Peyer's patch (tissue), 4 donors: ENCODE measurements around the gene TMEM266. TPM values are rescaled to one million over a fixed set of nuclear protein-coding genes. Genes with fewer than 3 reads are reported as not detected.

ENCODE experiments used
- DNase-seq, 3 donors: peaks; one replicate each; pipeline ENCODE4 v3.0.0-alpha.2; 2017 to 2019
- H3K27ac ChIP-seq, 4 donors: fragments of 200-600 bp; sonication (generic); one replicate each; pipeline ENCODE4 v1.5.1; 2016 to 2019
- H3K27me3 ChIP-seq, 2 donors: fragments of 200-600 bp; sonication (generic); one replicate each; pipeline ENCODE4 v1.5.1; 2019
- H3K36me3 ChIP-seq, 3 donors: fragments of 200-600 bp; sonication (generic); one replicate each; pipeline ENCODE4 v1.5.1; 2016 to 2019
- H3K4me1 ChIP-seq, 4 donors: fragments of 200-600 bp; sonication (generic); one replicate each; pipeline ENCODE4 v1.5.1; 2016 to 2019
- H3K4me3 ChIP-seq, 4 donors: fragments of 200-600 bp; sonication (generic); 1 replicate in 3 of 4; 2 replicates in 1 of 4; pipeline ENCODE4 v1.5.1; 2016 to 2019; ENCODE audit warnings: mild to moderate bottlenecking in 1 of 4
- H3K9me3 ChIP-seq, 4 donors: fragments of 200-600 bp; sonication (generic); one replicate each; pipeline ENCODE4 v1.5.1; 2016 to 2019; ENCODE audit warnings: mild to moderate bottlenecking in 1 of 4
- POLR2A ChIP-seq, 2 donors: fragments of 450-650 bp; IDR thresholded peaks; one replicate each; pipeline ENCODE4 v1.5.1; 2017; ENCODE audit warnings: antibody characterized with exemption in 2 of 2, mild to moderate bottlenecking in 2 of 2, moderate library complexity in 2 of 2
- total RNA-seq, 4 donors: library from RNA; depleted of rRNA; stranded (reverse); fragments of >200 nt; gene quantifications; one replicate each; pipeline ENCODE4 v1.1.0, GENCODE V29; 2016
- TF ChIP-seq, protein P1 (sequence below), 6 experiments: fragments of 450-650 bp in 4 of 6; fragments of 200-600 bp in 2 of 6; sonication (generic) in 1 of 6; IDR thresholded peaks; one replicate each; pipeline ENCODE4 v1.5.1; 2017 to 2019; ENCODE audit warnings: antibody characterized with exemption in 6 of 6, mild to moderate bottlenecking in 3 of 6, moderate library complexity in 1 of 6

The TMEM266 gene
- total RNA-seq, 4 donors from 2014 or later, result not detected

DNA sequence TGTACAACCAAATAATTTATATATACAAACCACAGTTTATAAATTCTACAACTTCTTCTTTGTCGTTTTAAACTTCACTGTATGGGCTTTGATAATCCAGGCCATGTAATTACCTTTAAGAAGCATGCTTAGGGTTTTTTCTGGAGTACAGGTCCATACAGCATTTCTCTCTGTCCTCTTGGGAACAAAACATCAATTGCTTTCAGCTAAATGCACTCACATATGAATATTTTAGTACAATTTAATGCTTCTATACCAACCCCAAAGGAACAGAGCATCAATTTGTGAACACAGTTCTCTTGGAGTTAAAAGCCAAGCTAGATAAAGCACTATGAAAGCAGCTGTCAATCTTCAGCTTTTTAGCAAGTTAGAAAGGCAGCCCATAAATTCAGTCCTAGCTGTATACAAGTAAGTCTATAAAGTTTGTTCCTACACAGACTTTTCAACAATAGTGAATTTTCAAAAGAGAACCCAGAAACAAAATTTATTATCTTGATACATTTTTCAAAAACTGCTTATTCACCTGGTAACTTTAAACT lies 185.4 kb downstream of the TMEM266 start:
- Histone ChIP-seq H3K4me1 (no peaks in the 10 kb centered on the region), H3K9me3 (no peaks in the 10 kb centered on the region), H3K36me3 (peaks cover 0 to 8% (median 0%) of the 10 kb centered on the region in 3 donors), H3K27me3 (no peaks in the 10 kb centered on the region), H3K27ac (no peak overlapping the region), H3K4me3 (no peak overlapping the region)
- no peak for TF ChIP-seq POLR2A (IDR thresholded peaks at IDR 0.05)
- TF ChIP-seq, protein P1, sequence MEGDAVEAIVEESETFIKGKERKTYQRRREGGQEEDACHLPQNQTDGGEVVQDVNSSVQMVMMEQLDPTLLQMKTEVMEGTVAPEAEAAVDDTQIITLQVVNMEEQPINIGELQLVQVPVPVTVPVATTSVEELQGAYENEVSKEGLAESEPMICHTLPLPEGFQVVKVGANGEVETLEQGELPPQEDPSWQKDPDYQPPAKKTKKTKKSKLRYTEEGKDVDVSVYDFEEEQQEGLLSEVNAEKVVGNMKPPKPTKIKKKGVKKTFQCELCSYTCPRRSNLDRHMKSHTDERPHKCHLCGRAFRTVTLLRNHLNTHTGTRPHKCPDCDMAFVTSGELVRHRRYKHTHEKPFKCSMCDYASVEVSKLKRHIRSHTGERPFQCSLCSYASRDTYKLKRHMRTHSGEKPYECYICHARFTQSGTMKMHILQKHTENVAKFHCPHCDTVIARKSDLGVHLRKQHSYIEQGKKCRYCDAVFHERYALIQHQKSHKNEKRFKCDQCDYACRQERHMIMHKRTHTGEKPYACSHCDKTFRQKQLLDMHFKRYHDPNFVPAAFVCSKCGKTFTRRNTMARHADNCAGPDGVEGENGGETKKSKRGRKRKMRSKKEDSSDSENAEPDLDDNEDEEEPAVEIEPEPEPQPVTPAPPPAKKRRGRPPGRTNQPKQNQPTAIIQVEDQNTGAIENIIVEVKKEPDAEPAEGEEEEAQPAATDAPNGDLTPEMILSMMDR (IDR thresholded peaks at IDR 0.05), result no peak
- no peak for DNase-seq

DNA sequence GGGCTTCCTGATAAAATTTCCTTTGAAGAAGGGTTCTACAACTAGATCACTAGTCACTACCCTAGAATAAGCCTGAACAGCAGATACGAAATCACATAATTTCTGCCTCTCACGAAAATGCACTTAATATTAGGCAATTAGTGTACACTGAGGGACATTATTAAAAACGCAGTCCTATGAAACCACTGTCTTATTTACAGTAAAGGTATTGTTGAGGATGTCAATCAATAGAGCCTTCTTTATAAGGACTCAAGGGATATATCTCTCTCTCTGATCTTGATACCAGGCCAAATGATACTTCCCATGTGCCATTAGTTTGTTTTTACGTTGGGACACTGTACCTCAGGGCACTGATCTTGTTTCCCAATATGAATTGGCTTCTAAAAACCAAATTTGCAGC lies 191.9 kb downstream of the TMEM266 start:
- H3K4me3 ChIP-seq, result no peak overlapping the region
- no peaks in the 10 kb centered on the region for H3K9me3 ChIP-seq
- no peak overlapping the region for H3K27ac ChIP-seq
- no peak for TF ChIP-seq POLR2A (IDR thresholded peaks at IDR 0.05)
- TF ChIP-seq, protein P1 (IDR thresholded peaks at IDR 0.05), result no peak
- no peaks in the 10 kb centered on the region for H3K4me1 ChIP-seq
- H3K36me3 ChIP-seq, result peaks cover 0 to 3% (median 0%) of the 10 kb centered on the region in 3 donors
- DNase-seq, result no peak
- H3K27me3 ChIP-seq, result no peaks in the 10 kb centered on the region

DNA sequence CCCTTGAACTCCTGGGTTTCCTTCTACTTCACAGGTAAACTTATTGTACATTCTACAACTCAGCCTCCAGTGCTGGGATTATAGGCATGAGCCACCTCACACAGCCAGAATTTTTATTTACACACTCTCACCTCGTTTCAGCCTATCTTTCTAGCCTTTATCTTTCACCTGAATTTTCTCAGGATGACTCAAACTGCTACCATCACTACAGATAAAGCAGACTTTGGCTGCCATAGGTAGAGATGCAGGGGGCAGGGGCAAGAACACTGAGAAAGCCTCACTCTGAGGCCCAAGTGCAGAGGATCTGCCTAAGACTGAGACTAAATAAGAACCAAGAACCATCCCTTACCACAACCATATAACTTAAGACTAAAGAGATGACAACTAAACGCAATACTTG lies 192.5 kb downstream of the TMEM266 start:
- no peaks in the 10 kb centered on the region for H3K4me1 ChIP-seq
- DNase-seq, result no peak
- peaks cover 0 to 3% (median 0%) of the 10 kb centered on the region in 3 donors for H3K36me3 ChIP-seq
- TF ChIP-seq, protein P1 (IDR thresholded peaks at IDR 0.05), result no peak
- no peak for TF ChIP-seq POLR2A (IDR thresholded peaks at IDR 0.05)
- no peaks in the 10 kb centered on the region for H3K27me3 ChIP-seq
- no peak overlapping the region for H3K27ac ChIP-seq
- H3K9me3 ChIP-seq, result no peaks in the 10 kb centered on the region
- no peak overlapping the region for H3K4me3 ChIP-seq

DNA sequence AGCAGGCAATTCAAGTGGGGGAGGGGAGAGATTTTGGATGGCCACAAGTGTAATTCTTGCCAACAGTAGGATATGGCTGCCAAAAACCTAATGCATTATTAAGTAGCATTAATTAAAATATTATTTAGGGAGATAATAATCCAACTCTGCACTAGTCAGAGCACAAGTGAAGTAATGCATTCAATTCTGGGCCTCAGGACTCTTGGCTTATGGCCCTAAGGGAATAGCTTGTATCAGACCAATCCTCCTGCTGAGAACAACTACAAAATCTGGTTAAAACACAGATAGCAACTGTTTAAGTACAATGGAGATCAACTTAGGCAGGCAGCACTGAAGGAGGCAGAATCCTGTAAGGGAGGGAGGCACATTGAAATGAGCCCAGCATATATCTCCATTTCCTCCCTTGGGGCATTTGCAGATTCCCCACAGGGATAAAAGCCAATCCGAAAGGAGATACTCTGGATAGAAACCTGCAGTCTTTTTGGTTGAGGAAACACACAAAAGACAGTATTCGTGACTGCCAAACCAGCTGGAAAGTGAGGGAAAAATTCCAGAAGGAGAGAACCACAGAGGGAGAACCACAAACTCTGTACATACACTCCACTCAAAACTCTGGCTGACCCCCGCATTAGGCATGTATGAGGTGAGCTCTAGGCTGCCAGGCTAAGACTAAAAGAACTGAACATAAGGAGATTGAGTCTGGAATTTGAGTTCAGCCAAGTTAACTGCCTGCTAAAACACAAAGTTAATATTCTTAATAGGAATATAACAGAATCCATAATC lies 194.1 kb downstream of the TMEM266 start:
- Histone ChIP-seq H3K9me3 (no peaks in the 10 kb centered on the region), H3K36me3 (peaks cover 0 to 13% (median 0%) of the 10 kb centered on the region in 3 donors), H3K27me3 (no peaks in the 10 kb centered on the region), H3K4me3 (no peak overlapping the region), H3K27ac (no peak overlapping the region), H3K4me1 (no peaks in the 10 kb centered on the region)
- DNase-seq, result no peak
- TF ChIP-seq, protein P1 (IDR thresholded peaks at IDR 0.05), result no peak
- TF ChIP-seq POLR2A (IDR thresholded peaks at IDR 0.05), result no peak

Other genes starting within 250 kb of the TMEM266 start
- 10 to 100 TPM in 2 of 4 donors, 1 to 10 TPM in 2; 9.3 to 52.0 (median 12.2) TPM for gene UBE2Q2, start 216.5 kb upstream of the TMEM266 start, total RNA-seq
- gene FBXO22, start 156.1 kb upstream of the TMEM266 start, total RNA-seq, result 10 to 100 TPM in 3 of 4 donors, 1 to 10 TPM in 1; 8.3 to 21.4 (median 19.4) TPM
- gene NRG4, start 47.6 kb upstream of the TMEM266 start, total RNA-seq, result not detected